ENCODE results near the gene CRACR2B. TPM values are rescaled to one million over a fixed set of nuclear protein-coding genes. Genes with fewer than 3 reads are reported as not detected.

The CRACR2B gene
- total RNA-seq, 1 experiment from 2014 or later, result 11.8 TPM

DNA sequence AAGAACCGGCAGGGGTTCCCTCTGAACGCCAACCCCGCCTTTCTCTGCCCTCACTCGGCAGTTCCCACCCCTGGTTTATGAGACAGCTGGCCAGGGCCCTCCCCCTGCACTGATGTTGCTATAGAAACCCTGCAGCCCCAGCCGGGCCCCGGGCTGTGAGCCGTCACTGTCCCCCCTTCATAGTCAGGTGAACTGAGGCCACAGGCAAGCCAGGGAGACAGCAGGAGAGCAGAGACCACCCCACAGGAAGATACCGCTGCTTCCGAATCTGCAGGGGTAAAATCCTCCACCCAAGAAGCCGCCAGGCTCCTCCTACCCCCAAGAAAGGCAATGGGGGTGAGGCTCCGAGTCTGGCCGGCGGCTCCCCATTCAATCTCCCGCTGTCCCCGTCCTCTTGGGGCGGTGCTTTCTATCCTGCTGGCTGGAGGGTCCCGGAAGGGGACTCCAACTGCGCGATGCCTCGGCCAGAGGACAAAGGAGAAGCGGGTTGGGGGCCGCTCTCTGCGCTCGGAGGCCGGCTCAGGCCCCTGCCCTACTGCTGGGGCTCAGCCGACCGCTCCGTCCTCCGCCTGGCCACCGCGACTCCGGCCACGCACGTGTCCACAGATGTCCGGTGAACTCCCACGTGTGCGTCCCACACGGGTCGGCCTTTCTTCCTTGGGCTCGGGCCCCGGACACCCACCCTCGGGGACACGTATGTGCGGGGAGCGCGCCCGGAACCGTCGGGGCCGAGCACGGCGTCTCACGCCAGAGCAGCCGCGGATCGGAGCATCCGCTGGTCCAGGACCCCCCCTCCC lies 30.2 kb upstream of the CRACR2B start:
- Histone ChIP-seq H3K9me3 (ENCODE audit: control insufficient read depth in 1 of 2, insufficient read depth in 1 of 2, low read depth in 1 of 2, low read length in 2 of 2) (no peaks in the 10 kb centered on the region), H2AFZ (ENCODE audit: low read depth, low read length, poor library complexity, severe bottlenecking) (no peak overlapping the region), H3K4me2 (ENCODE audit: low read length) (peak overlapping the region; percentile 97), H3K36me3 (ENCODE audit: control insufficient read depth in 1 of 2, insufficient read depth in 2 of 2, low read length in 2 of 2) (peaks cover 0 to 11% of the 10 kb centered on the region in 2 experiments; a peak in 1 of 4 replicates), H3K27ac (ENCODE audit: low read depth, low read length) (peak overlapping the region; percentile 91), H4K20me1 (ENCODE audit: insufficient read depth) (no peaks in the 10 kb centered on the region), H3K79me2 (ENCODE audit: insufficient read depth, low read length) (peaks cover 29% of the 10 kb centered on the region), H3K4me1 (ENCODE audit: control insufficient read depth in 1 of 2, insufficient read depth in 2 of 2, low read length in 2 of 2) (peaks cover 16 to 42% of the 10 kb centered on the region in 2 experiments), H3K9me2 (ENCODE audit: insufficient read depth) (no peaks in the 10 kb centered on the region), H3K9ac (ENCODE audit: low read length) (peak overlapping the region; percentile 94), H3K27me3 (ENCODE audit: insufficient read depth, low read length) (no peaks in the 10 kb centered on the region), H3K4me3 (replicated peaks in 1 of 2; ENCODE audit: low read depth in 1 of 2, low read length in 2 of 2) (peak overlapping the region; percentile 86 to 92)
- POLR2A ChIA-PET, result interaction anchor here (0.9 to 2.9 kb wide), 2 partner anchors 10 to 19 kb away, joined by 4 to 25 read pairs; partner anchors contain the start of gene RPLP2
- peak; percentile 49 for ATAC-seq
- BruUV-seq (replicated peaks), result no TSS peak
- TF ChIP-seq, protein P1, sequence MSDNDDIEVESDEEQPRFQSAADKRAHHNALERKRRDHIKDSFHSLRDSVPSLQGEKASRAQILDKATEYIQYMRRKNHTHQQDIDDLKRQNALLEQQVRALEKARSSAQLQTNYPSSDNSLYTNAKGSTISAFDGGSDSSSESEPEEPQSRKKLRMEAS (IDR thresholded peaks at IDR 0.05), result no peak
- TF ChIP-seq POLR2AphosphoS5 (IDR thresholded peaks at IDR 0.05; ENCODE audit: low read depth, low read length), result peak; percentile 21; the same call in 1 of the 2 replicates
- TF ChIP-seq ZFX (IDR thresholded peaks at IDR 0.05), result peak; percentile 53; the same call in 1 of the 2 replicates
- no peak for TF ChIP-seq SIN3A (IDR thresholded peaks at IDR 0.05; ENCODE audit: low read depth)
- CTCF ChIA-PET, result interaction anchor here (1.7 kb wide), 1 partner anchor 14 kb away, joined by 6 read pairs; no protein-coding TSS in a partner anchor
- no peak for DNase-seq (ENCODE audit: low read depth, low spot score)
- intact Hi-C loops (cut with micrococcal nuclease), result no loop called here
- RAD21 ChIA-PET (ENCODE audit: low non-redundant PET in 1 of 2, low total read pairs in 2 of 2, uncharacterized antibody in 2 of 2, unreplicated experiment in 2 of 2), result no interaction called here

DNA sequence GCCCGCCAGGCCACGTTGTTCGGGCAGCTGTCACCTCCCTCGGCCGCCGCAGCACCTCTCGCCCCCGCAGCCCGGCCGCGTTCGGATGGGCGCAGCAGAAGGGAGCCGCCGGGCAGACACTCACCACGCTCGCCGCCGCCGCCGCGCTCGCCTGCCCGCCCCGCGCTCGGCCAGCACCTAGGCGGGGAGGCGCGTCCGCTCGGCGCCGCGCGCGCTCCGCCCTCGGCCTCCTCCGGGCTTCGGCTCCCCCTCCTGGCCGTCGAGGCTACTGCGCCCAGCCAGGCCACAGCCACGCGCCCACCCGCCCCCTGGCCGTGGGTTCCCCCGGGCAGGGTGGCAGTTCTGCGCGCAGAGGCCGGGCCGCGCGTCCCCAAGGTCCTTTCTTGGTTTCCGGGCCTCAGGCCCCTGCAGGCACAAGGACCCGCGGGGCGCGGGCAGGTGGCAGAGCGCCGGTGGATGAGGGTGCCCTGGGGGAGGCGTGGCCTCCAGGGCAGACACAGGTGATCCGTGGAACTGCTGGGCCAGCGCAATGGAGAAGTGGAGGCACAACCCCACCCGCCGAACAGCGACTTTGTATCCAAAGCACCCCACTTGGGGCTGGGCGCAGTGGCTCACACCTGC lies 29.5 kb upstream of the CRACR2B start, which contains the start of gene SLC25A22:
TSS of gene SLC25A22 (minus strand) at position 189 of the 621 bp plus-strand sequence. CDS start 3,275 bp downstream, outside the sequence.
- H3K9me2 ChIP-seq (ENCODE audit: insufficient read depth), result no peaks in the 10 kb centered on the region
- H3K4me3 ChIP-seq (replicated peaks in 1 of 2; ENCODE audit: low read depth in 1 of 2, low read length in 2 of 2), result peak within 1 kb of the TSS; percentile 86 to 92
- RAD21 ChIA-PET (ENCODE audit: low non-redundant PET in 1 of 2, low total read pairs in 2 of 2, uncharacterized antibody in 2 of 2, unreplicated experiment in 2 of 2), result no interaction called here
- CTCF ChIA-PET, result no interaction called here
- H3K4me1 ChIP-seq (ENCODE audit: control insufficient read depth in 1 of 2, insufficient read depth in 2 of 2, low read length in 2 of 2), result peaks cover 16 to 42% of the 10 kb centered on the region in 2 experiments
- H3K4me2 ChIP-seq (ENCODE audit: low read length), result peak within 1 kb of the TSS; percentile 97
- DNase-seq (ENCODE audit: low read depth, low spot score) (no peak), ATAC-seq (peak; percentile 66)
- no peaks in the 10 kb centered on the region for H3K27me3 ChIP-seq (ENCODE audit: insufficient read depth, low read length)
- POLR2A ChIA-PET, result no interaction called here
- no peaks in the 10 kb centered on the region for H3K9me3 ChIP-seq (ENCODE audit: control insufficient read depth in 1 of 2, insufficient read depth in 1 of 2, low read depth in 1 of 2, low read length in 2 of 2)
- H3K79me2 ChIP-seq (ENCODE audit: insufficient read depth, low read length), result peaks cover 29% of the 10 kb centered on the region
- H3K27ac ChIP-seq (ENCODE audit: low read depth, low read length), result peak within 1 kb of the TSS; percentile 91
- peaks cover 0 to 9% of the 10 kb centered on the region in 2 experiments; a peak in 1 of 4 replicates for H3K36me3 ChIP-seq (ENCODE audit: control insufficient read depth in 1 of 2, insufficient read depth in 2 of 2, low read length in 2 of 2)
- H2AFZ ChIP-seq (ENCODE audit: low read depth, low read length, poor library complexity, severe bottlenecking), result no peak within 1 kb of the TSS
- no TSS peak for BruUV-seq (replicated peaks)
- peak within 1 kb of the TSS; percentile 94 for H3K9ac ChIP-seq (ENCODE audit: low read length)
- no peaks in the 10 kb centered on the region for H4K20me1 ChIP-seq (ENCODE audit: insufficient read depth)
- intact Hi-C loops (cut with micrococcal nuclease), result no loop called here
- TF ChIP-seq RAD21 (IDR thresholded peaks at IDR 0.05; ENCODE audit: low read depth), result no peak
- peak; percentile 3 for TF ChIP-seq YY1 (IDR thresholded peaks at IDR 0.05; ENCODE audit: extremely low read depth, insufficient replicate concordance, low read depth, low read length)
- TF ChIP-seq POLR2AphosphoS5 (IDR thresholded peaks at IDR 0.05; ENCODE audit: low read depth, low read length), result peak; percentile 51
- TF ChIP-seq, protein P2, sequence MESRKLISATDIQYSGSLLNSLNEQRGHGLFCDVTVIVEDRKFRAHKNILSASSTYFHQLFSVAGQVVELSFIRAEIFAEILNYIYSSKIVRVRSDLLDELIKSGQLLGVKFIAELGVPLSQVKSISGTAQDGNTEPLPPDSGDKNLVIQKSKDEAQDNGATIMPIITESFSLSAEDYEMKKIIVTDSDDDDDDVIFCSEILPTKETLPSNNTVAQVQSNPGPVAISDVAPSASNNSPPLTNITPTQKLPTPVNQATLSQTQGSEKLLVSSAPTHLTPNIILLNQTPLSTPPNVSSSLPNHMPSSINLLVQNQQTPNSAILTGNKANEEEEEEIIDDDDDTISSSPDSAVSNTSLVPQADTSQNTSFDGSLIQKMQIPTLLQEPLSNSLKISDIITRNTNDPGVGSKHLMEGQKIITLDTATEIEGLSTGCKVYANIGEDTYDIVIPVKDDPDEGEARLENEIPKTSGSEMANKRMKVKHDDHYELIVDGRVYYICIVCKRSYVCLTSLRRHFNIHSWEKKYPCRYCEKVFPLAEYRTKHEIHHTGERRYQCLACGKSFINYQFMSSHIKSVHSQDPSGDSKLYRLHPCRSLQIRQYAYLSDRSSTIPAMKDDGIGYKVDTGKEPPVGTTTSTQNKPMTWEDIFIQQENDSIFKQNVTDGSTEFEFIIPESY (IDR thresholded peaks at IDR 0.05; ENCODE audit: extremely low read depth, insufficient replicate concordance, low read length), result no peak
- peak; percentile 29; the same call in 1 of the 2 replicates for TF ChIP-seq ZFX (IDR thresholded peaks at IDR 0.05)
- no peak for TF ChIP-seq EGR1 (IDR thresholded peaks at IDR 0.05; ENCODE audit: low read depth)
- TF ChIP-seq, protein P1 (IDR thresholded peaks at IDR 0.05), result no peak
- TF ChIP-seq CBX3 (IDR thresholded peaks at IDR 0.05; ENCODE audit: low read depth), result no peak
- TF ChIP-seq SIN3A (IDR thresholded peaks at IDR 0.05; ENCODE audit: low read depth), result no peak
- TF ChIP-seq, protein P3, sequence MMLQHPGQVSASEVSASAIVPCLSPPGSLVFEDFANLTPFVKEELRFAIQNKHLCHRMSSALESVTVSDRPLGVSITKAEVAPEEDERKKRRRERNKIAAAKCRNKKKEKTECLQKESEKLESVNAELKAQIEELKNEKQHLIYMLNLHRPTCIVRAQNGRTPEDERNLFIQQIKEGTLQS (IDR thresholded peaks at IDR 0.05), result no peak
- no peak for TF ChIP-seq ZNF274 (IDR thresholded peaks at IDR 0.05; ENCODE audit: low read depth, low read length)
- no peak for TF ChIP-seq CEBPB (IDR thresholded peaks at IDR 0.05; ENCODE audit: low read depth)

Data from HCT116 (cell line).